D721Med (cell line): Measurements from ENCODE around the gene MRPL17.

Experiments
- DNase-seq: peaks from one replicate; pipeline ENCODE4 v3.0.0; 2011; ENCODE audit warnings: low spot score; ENCODE audit not compliant: insufficient read length
- FAIRE-seq: peaks from 2 replicates; lab custom pipeline; 2011; peaks lifted over from hg19 to GRCh38; lab: Jason Lieb, UNC
- CTCF ChIP-seq: IDR thresholded peaks from 2 replicates; pipeline ENCODE4 v1.5.1; 2012; ENCODE audit warnings: mild to moderate bottlenecking, control low read depth; ENCODE audit not compliant: insufficient read depth; ENCODE audit errors: missing control alignments

Gene MRPL17

GRCh38 chr11:6638429-6638828 lies 44.7 kb downstream of the MRPL17 start:
- peak; percentile 55 for TF ChIP-seq CTCF
- DNase-seq = no peak
- no peak for FAIRE-seq

- FAIRE-seq = no peak
- DNase-seq = no peak
- TF ChIP-seq CTCF = no peak
Measured at GRCh38 chr11:6637871-6638270, 45.3 kb downstream of the MRPL17 start.

GRCh38 chr11:6636480-6636879 lies 46.7 kb downstream of the MRPL17 start:
- no peak for DNase-seq
- TF ChIP-seq CTCF = no peak
- no peak for FAIRE-seq

GRCh38 chr11:6635082-6635932 lies 47.8 kb downstream of the MRPL17 start:
- no peak for FAIRE-seq
- DNase-seq = no peak
- no peak for TF ChIP-seq CTCF

- DNase-seq (no peak), FAIRE-seq (no peak)
- no peak for TF ChIP-seq CTCF
Measured at GRCh38 chr11:6634534-6634933, 48.6 kb downstream of the MRPL17 start.

GRCh38 chr11:6633422-6634408 lies 49.4 kb downstream of the MRPL17 start:
- no peak for TF ChIP-seq CTCF
- DNase-seq (no peak), FAIRE-seq (no peak)
